SH-SY5Y (cell line): ENCODE data around the gene ANO7.

Experiments
- GATA2 ChIP-seq: IDR thresholded peaks from 2 replicates; pipeline ENCODE4 v1.6.1; 2011; ENCODE audit warnings: mild to moderate bottlenecking, low read depth, low read length
- GATA3 ChIP-seq: IDR thresholded peaks from 2 replicates; pipeline ENCODE4 v1.6.1; 2011; ENCODE audit warnings: low read depth, mild to moderate bottlenecking, low read length, moderate library complexity

The ANO7 gene

DNA sequence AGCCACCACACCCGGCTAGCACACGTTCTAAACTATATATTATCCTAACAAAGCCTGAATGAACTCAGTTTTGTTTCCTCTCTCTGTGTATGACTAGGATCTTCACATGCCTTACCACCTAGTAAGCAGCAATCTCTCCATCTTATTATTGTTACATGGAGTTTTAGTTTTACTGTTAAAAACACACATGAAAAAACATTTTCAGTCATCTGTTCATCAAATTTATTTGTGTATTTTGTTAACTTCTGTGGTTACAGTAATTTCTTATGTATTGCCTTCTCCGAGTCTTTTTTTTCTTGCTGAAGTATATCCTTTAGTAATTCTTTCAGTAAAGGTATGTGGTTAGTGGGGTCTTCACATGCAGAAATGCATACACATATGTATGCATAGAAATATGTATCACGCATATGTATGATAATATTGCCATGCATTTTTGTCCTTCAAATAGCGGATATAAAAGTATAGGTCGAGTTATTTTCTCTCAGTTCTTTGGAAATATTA lies 31.4 kb downstream of the ANO7 start:
- TF ChIP-seq GATA2 (no peak), GATA3 (no peak)

DNA sequence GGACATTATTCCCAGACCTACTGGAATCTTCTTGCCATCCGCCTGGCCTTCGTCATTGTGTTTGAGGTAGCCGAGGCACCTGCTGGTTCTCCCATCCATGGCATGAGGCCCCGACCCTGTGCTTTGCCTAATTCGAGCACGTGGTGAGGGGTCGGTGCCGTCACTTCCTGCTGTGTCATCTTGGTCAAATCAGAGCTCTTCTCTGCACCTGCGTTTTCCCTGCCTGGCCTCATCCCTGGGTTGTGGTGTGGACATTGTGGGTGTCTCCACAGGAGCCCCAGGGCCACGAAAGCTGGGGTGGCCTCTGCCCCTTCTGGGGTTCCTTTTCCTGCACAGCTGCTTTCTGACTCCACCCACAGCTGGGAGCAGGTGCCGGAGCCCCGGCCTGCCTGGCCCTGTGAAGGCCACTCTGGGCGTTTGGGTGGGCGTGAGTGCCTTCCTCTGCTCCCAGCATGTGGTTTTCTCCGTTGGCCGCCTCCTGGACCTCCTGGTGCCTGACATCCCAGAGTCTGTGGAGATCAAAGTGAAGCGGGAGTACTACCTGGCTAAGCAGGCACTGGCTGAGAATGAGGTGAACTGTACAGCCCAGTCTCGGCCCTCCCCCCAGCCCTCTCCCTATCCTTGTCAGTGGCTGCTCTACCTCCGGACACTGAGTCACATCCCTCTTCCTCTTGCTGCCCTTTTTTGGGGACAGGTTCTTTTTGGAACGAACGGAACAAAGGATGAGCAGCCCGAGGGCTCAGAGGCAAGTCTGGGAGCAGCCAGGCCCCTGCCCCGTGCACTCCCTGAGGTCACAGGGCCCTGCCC lies 34.9 kb downstream of the ANO7 start:
- TF ChIP-seq GATA2 (no peak), GATA3 (no peak)

DNA sequence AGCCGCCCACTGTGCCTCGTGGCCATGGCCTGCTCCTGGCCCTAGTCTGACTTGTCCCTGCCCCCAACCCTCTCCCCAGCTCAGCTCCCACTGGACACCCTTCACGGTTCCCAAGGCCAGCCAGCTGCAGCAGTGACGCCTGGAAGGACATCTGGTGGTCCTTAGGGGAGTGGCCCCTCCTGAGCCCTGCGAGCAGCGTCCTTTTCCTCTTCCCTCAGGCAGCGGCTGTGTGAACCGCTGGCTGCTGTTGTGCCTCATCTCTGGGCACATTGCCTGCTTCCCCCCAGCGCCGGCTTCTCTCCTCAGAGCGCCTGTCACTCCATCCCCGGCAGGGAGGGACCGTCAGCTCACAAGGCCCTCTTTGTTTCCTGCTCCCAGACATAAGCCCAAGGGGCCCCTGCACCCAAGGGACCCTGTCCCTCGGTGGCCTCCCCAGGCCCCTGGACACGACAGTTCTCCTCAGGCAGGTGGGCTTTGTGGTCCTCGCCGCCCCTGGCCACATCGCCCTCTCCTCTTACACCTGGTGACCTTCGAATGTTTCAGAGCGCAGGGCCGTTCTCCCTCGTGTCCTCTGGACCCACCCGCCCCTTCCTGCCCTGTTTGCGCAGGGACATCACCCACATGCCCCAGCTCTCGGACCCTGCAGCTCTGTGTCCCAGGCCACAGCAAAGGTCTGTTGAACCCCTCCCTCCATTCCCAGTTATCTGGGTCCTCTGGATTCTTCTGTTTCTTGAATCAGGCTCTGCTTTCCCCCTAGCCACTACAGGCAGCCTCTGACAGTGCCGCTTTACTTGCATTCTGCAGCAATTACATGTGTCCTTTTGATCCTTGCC lies 35.8 kb downstream of the ANO7 start:
- TF ChIP-seq GATA3 (no peak), GATA2 (no peak)

DNA sequence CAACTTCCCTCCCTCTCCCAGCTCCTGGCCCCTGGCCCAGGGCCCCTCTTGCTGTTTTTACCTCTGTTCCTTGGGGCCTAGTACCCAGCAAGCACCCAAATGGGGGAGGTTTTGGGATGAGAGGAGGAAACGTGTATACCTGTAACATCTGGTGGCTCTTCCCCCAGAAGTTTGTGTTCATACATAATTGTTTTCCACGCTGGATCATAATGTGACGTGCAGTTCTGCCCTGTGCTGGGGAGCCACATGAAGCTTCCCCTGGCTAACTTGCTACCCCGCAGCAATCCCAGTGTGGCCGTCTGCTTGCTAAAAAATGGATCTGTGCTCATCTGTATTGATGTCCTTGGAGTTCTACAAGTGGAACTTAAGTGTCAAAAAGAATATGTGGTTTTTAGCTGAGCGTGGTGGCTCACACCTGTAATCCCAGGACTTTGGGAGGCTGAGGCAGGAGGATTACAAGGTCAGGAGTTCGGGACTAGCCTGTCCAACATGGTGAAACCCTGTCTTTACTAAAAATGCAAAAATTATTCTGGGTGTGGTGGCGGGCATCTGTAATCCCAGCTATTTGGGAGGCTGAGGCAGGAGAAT lies 36.5 kb downstream of the ANO7 start:
- TF ChIP-seq GATA3 (no peak), GATA2 (no peak)

DNA sequence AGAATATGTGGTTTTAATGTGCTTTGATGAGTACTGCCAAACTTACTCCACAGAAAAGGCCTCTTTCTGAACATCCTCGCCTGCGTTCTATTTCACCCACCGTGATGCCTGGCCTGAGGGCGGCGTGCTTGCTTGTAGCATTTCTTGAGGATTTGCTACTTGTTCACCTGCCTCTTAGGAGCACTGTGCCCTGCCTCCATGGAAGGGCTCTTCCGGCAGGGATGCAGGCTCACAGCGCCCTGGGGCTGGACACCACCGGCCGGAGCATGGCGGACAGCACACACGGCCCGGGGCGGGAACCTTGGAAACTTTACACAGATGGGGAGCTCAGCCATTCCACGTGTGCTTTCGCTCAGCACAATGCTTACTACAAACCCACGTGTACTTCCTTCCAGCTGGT lies 37.1 kb downstream of the ANO7 start:
- TF ChIP-seq GATA2 = no peak
- TF ChIP-seq GATA3 = no peak

DNA sequence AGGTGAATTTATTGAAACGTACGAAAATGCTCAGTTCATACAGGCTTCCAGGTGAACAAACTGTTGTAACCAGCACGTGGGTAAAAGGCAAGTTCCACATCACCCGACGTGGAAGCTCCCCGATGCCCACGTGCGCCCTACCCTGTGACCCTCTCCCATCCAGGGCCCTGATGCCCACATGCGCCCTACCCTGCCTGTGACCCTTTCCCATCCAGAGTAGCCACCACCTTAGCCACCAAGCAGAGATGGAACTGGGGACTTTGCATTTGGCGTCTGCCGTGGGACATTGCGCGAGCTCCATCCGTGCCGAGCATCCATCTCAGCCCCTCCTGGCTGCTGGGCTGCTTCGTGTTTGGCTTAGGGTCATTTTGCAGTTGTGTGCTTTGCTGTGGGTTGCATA lies 37.5 kb downstream of the ANO7 start:
- TF ChIP-seq GATA3 (no peak), GATA2 (no peak)

DNA sequence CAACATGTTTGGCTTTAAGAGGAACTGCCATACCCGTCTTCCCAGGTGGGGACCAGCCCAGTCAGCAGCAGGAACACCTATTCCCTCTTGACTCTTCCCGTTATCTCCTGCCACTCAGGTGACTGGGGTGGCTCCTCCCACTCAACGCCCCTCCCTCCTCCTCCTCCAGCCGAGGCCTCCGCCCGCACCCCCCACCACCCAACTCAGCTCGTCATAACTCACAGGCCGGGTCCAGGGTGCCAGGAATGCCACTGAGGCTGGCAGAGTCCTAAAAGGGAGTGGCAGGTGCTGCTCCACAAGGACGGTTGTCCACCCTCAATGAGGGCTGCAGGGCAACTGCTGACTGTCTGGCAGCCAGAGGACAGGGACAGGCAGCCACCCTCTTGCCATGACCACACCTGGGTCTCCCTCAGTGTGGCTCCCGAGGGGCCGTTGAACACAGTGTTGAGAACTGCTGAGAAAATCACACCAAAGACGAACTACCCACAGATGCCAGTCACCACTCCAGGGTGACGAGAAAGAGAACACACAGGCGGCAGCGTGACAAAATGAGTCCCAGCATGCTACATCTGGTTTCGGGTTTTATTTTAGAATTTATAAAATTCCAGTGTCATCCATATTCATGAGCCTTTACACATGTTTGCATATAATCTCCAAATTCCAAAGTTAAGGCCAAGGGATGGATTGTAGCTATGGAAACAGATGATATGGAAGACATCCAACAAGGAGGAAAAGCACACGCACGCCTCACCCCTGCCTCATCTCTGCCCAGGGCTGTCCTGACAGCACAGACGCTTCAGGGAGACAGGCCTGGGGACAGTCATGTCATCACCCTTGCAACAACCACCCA lies 38.5 kb downstream of the ANO7 start:
- TF ChIP-seq GATA3 (no peak), GATA2 (no peak)

DNA sequence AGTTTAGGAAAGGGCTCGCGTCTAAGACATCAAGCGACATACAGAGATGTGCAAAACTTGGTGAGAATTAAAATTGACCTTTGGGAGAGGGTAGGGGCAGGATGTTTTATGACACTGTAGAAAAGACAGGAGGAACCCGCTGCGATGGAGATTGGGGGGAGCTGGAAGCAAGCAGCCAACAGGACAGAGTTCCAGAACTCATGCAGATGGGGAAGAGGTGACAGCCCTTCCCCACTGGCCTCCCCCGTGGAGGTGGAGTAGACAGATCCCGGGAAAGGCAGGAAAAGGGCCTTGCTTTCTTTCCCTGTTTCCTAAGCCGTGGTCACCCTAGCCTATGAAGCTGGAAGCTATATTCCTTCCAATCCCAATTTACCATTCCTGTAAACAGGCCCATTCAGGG lies 39.1 kb downstream of the ANO7 start:
- no peak for TF ChIP-seq GATA2
- no peak for TF ChIP-seq GATA3

DNA sequence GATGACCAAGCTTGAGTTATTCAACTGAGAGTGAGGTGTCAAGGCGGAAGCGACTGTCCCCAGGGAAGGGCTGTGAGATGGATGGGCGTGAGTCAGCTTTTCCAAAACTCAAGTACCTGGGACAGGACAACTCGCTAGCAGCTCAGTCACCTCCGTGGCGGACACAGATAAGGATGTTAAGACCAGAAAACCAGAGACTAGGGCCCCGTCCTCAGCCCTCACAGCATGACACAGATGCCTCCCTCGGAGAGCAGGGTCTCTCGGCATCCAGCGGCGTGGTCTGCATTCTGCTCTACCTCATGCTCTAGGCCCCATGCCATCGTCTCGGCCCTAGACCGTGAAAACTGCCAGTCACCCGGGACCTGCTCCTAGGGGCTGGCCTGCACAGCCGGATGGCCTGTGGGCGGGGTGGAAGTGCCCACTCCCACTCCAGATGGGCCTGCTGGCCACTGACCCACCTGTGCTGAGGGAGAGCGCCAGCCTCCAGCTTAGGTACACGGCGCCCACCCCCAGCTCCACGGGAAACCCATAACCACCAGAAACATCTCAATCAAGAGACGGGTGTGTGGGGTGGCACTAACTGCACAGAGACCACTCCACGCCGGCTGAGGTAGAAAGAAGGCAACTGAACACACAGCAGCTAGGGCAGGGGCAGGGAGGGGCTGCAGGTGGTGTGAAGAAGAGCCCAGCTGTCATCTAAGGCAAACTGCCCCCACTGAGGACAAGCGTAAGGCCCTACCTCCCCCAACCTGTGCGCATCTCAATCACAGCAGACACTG lies 39.8 kb downstream of the ANO7 start:
- TF ChIP-seq GATA3 (no peak), GATA2 (no peak)

DNA sequence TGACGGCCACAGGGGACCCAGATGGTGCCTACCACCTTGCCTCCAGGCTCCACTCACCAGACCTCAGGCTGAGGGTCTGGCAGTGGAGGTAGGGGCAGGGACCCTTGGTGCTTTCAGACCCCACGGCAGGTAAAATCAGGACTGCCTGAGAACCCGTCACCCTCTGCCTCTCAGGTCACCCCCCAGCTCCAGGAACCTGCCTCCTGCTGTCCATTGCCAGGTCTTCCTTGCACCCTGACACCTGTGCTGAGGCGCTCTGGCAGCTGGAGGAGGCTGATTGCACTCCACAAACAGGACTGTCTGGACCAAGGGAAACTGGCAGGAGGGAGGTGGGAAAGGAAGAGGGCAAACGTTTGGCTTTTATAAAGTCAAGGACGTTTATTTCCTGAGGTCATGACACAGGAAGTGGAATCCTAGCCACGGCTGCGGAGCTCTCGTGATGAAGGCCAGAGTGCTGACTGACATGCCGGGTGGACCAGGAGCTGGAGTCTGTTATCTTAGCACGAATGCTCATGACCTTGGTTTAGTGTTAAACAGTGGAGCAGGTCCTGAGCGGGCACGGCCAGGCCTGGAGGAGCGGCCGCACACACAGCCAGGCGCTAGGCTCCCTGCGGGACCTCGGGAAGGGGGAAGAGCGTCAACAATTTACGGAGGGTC lies 40.5 kb downstream of the ANO7 start:
- TF ChIP-seq GATA2 (no peak), GATA3 (no peak)

DNA sequence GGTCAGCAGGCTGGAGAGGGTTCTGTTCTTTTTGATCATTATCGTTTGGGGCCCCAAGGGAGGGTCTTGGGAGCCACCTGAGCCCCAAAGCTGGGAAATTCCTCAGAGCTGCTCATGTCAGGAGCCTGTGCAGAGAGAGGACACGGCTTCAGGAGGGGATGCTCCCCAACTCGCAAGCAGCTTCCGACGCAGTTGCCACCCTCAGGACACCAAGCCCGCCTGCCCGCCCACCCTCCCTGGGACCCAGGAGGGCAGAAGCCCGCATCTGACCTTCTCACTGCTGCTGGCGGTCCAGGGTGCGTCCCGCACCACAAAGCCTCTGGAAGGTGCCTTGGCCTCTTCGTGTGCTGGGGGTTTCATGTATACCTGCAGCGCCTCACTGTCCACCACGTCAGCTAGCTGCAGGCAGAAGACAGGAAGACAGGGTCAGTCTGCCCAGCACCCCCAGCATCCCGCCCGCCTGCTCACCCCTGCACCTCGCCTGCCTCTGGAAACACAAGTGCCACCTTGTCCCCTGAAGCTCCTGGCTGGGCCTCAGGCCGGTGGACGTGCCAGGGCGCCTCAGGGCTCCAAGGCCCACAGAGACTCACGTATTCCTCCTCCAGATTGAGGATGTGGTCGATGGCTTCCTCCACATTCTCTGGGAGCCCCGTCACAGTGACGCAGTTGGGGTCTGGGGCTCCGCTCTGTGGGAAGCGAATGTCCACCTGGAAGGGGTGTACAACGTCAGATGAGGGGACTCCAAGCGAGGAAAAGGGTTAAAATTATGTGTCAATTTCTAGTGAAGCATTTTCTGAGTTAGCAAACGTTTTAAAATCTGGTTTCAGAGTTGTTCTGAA lies 41.3 kb downstream of the ANO7 start:
- no peak for TF ChIP-seq GATA2
- TF ChIP-seq GATA3 = no peak

DNA sequence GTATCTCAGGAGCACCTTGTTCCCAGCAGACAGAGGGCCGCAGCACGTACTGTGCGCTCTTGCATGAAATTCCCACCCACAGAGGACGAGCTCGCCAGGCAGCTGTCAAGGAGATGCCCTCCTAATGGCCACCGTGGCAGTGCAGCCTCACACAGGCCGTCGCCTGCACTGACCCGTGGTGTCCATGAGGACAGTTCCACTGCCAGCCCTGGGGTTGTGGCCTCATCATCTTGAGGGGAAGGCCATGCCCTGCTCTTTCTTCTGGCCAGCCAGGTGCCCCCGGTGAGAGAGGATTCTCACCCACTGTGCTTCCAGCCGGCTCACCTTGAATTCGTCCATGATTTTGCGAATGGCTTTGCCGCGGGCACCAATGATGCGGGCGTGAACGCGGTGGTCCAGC lies 42.0 kb downstream of the ANO7 start:
- TF ChIP-seq GATA3 (no peak), GATA2 (no peak)
